Bronchial epithelial cell (primary cell): ENCODE data around the gene AGR2. TPM values are rescaled to one million over a fixed set of nuclear protein-coding genes. Genes with fewer than 3 reads are reported as not detected.
A peak's percentile ranks its signal among the peaks of the same experiment; 100 is the strongest.

Experiments
- DNase-seq: peaks from one replicate; pipeline ENCODE4 v3.0.0-alpha.2; 2010; ENCODE audit warnings: low read depth
- FAIRE-seq: peaks from 2 replicates; lab custom pipeline; 2011; peaks lifted over from hg19 to GRCh38; lab: Jason Lieb, UNC
- H3K27me3 ChIP-seq: 2 replicates; pipeline ENCODE4 v1.5.1; 2011; ENCODE audit warnings: low read length; ENCODE audit not compliant: control insufficient read depth, insufficient read depth
- H3K36me3 ChIP-seq: 2 replicates; pipeline ENCODE4 v1.5.1; 2011; ENCODE audit warnings: low read length; ENCODE audit not compliant: control insufficient read depth, insufficient read depth
- H3K4me3 ChIP-seq: 2 replicates; pipeline ENCODE4 v1.5.1; 2011; ENCODE audit warnings: mild to moderate bottlenecking, low read depth, low read length, control low read depth
- total RNA-seq: library from RNA; depleted of rRNA; stranded (reverse); fragments of >200 nt; gene quantifications from 2 replicates; pipeline ENCODE4 v1.2.1, GENCODE V29; 2014
- TF ChIP-seq, protein P1 (sequence below): IDR thresholded peaks from 2 replicates; pipeline ENCODE4 v1.5.1; 2011; ENCODE audit warnings: mild to moderate bottlenecking, moderate library complexity, low read length, control low read depth, inconsistent platforms; ENCODE audit not compliant: insufficient read depth, severe bottlenecking

The AGR2 gene
- total RNA-seq, 1 donor from 2014 or later: 163 TPM

DNA sequence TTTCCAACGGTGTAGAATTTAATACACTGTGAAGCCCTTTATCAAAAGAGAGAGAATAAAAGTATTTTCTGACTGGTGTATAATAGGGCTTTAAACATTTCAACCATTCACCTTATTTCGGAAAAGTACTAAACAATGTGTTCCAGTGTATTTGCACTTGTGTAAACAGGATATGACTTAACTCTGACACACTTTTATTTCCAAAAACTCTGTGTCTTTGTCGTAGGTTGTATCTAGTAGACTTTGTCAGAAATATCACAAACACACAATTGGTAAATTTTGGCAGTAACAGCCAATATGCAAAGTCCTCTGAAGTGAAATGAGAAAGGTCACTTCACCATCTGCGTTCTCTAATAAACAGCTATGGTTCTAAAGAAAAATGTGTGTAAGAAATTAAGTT lies 61.6 kb downstream of the AGR2 start:
- DNase-seq: peak; percentile 69
- no peak for FAIRE-seq
- Histone ChIP-seq H3K4me3 (no peak overlapping the region), H3K36me3 (no peaks in the 10 kb centered on the region), H3K27me3 (no peaks in the 10 kb centered on the region)
- TF ChIP-seq, protein P1, sequence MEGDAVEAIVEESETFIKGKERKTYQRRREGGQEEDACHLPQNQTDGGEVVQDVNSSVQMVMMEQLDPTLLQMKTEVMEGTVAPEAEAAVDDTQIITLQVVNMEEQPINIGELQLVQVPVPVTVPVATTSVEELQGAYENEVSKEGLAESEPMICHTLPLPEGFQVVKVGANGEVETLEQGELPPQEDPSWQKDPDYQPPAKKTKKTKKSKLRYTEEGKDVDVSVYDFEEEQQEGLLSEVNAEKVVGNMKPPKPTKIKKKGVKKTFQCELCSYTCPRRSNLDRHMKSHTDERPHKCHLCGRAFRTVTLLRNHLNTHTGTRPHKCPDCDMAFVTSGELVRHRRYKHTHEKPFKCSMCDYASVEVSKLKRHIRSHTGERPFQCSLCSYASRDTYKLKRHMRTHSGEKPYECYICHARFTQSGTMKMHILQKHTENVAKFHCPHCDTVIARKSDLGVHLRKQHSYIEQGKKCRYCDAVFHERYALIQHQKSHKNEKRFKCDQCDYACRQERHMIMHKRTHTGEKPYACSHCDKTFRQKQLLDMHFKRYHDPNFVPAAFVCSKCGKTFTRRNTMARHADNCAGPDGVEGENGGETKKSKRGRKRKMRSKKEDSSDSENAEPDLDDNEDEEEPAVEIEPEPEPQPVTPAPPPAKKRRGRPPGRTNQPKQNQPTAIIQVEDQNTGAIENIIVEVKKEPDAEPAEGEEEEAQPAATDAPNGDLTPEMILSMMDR: no peak

DNA sequence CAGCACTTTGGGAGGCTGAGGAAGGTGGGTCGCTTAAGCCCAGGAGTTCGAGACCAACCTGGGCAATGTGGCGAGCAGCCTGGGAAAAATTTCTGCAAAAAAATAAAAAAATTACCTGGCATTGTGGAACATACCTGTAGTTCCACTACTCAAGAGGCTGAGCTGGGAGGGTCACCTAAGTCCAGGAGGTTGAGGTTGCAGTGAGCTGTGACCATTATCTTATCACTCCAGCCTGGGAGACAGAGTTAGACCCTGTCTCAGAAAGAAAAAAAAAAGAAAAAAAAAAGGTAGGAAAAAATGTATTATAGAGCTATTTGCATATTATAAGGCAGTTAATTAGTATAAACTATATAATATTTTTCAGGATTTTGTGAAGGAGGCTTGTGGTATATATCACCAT lies 62.3 kb downstream of the AGR2 start:
- no peaks in the 10 kb centered on the region for H3K27me3 ChIP-seq
- H3K4me3 ChIP-seq: no peak overlapping the region
- TF ChIP-seq, protein P1: no peak
- no peak for FAIRE-seq
- no peak for DNase-seq
- H3K36me3 ChIP-seq: no peaks in the 10 kb centered on the region

Other genes with a start within 250 kb of the AGR2 start
- 5.5 and 9.5 TPM in 2 replicates for gene ANKMY2, start 159.2 kb downstream of the AGR2 start, total RNA-seq
- gene BZW2, start 158.8 kb downstream of the AGR2 start, total RNA-seq: 61.8 and 91.4 TPM in 2 replicates
- 32.6 and 41.6 TPM in 2 replicates for gene TSPAN13, start 51.2 kb downstream of the AGR2 start, total RNA-seq
- not detected in 2 replicates for gene AGR3, start 77.0 kb upstream of the AGR2 start, total RNA-seq